ENCODE results near the gene SEMA4A. TPM values are rescaled to one million over a fixed set of nuclear protein-coding genes. Genes with fewer than 3 reads are reported as not detected.

Gene SEMA4A
- 0.65 and 1.8 TPM in 2 replicates for total RNA-seq

DNA sequence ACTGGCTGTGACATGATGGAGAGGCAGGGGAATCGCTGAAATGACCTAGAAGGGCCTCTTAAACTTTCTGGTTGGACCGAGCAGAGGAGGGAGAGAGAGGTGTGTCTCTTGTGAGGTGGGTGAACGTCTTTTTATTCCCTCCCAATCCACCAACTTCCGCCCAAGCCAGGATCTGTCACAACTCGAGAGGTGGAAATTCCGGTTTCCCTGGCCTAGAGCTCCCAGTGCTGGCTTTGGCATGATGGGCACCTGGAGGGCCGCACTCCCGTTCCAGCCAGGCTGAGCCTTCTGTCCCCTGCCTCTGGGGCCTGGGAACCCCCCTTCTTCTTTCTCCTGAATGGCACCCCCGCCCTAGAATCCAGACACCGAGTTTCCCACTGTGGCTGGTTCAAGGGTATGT lies at the start of gene SEMA4A:
SEMA4A (plus strand) TSS at position 224 of the 400 bp plus-strand sequence. CDS start 994 bp downstream, outside the sequence.

DNA sequence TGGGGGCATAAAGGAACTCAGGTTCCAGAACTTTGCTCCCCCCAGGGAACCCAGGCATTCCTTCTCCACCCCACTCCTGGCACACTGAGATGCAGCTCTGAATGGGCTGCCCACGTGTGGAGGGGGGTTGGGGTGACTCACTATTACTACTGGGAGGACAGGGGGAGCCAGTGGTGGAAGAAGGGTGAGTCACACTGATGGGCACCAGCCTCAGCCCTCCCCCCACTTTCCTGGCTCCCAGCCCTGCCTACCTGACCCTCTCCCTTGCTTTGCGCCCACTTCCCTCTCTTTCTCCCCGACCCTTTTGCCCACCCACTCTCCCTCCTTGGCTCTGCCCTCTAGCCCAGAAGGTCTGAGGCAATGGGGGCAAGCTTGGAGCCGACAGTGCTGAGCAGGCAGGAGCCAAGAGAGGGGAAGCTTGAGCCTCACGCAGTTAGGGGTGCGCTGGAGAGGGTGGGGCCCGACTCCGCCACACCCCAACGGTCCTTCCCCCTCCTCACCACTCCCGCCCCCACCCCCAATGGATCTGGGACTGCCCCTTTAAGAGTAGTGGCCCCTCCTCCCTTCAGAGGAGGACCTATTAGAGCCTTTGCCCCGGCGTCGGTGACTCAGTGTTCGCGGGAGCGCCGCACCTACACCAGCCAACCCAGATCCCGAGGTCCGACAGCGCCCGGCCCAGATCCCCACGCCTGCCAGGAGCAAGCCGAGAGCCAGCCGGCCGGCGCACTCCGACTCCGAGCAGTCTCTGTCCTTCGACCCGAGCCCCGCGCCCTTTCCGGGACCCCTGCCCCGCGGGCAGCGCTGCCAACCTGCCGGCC lies 39.1 kb upstream of the SEMA4A start, which contains the start of gene LMNA:
LMNA (plus strand) TSS at position 611 of the 818 bp plus-strand sequence. CDS start 208 bp downstream, outside the sequence.

DNA sequence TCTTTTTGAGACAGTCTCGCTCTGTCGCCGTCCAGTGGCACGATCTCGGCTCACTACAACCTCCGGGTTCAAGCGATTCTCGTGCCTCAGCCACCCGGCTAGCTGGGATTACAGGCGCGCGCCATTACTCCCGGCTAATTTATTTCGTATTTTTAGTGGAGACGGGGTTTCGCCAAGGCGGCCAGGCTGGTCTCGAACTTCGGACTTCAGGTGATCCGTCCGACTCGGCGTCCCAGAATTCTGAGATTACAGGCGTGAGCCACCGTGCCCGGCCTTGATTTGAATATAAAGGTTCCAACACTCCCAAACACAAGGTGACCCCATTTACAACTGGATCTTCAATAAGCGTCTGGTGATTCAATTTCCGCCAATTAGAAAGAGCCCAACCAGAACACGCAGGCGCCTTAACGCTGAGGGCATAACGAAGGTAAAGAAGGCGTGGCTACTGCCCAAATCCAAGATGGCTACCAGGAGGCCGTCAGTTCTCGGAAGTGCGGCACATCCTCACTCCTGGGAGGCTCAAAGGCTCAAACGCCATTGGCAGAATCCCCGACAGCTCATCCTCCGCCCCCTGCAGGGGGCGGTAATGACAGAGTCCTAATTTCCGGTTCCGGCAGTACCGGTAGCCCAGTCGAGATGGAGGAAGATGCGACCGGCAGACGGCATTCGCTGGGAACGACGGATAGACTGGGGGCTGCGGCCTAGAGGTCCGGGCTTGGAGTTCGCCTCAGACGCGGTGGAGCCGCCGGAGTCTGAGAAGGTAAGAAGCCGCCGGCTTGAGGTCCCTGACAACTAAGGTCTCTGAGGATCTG lies 40.3 kb downstream of the SEMA4A start, which contains the start of gene SLC25A44:
SLC25A44 (plus strand) TSS at position 617 of the 812 bp plus-strand sequence. CDS start 5,744 bp downstream, outside the sequence.

DNA sequence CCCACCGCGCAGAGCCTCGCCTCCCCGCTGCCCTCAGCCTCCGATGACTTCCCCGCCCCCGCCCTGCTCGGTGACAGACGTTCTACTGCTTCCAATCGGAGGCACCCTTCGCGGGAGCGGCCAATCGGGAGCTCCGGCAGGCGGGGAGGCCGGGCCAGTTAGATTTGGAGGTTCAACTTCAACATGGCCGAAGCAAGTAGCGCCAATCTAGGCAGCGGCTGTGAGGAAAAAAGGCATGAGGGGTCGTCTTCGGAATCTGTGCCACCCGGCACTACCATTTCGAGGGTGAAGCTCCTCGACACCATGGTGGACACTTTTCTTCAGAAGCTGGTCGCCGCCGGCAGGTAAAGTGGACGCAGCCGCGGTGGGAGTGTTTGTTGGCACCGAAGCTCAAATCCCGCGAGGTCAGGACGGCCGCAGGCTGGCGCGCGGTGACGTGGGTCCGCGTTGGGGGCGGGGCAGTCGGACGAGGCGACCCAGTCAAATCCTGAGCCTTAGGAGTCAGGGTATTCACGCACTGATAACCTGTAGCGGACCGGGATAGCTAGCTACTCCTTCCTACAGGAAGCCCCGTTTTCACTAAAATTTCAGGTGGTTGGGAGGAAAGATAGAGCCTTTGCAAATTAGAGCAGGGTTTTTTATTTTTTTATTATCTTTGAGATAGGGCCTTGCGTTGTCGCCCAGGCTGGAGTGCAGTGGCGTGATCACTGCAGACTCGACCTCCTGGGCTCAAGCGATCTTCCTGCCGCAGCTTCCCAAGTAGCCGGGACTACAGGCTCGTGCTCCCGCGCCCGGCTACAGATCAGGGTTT lies 59.7 kb downstream of the SEMA4A start, which contains the start of gene PMF1:
PMF1 (plus strand) TSS at position 175 of the 811 bp plus-strand sequence; CDS start at position 184, 9 bp downstream.

Other genes starting within 250 kb of the SEMA4A start
- 47.4 and 50.6 TPM in 2 replicates for gene RIT1, start 242.2 kb upstream of the SEMA4A start, total RNA-seq
- 25.3 and 33.0 TPM in 2 replicates for gene KHDC4, start 219.2 kb upstream of the SEMA4A start, total RNA-seq
- not detected in 2 replicates for gene RXFP4, start 211.9 kb upstream of the SEMA4A start, total RNA-seq
- 46.4 and 86.9 TPM in 2 replicates for gene ARHGEF2, start 175.0 kb upstream of the SEMA4A start, total RNA-seq
- gene SSR2, start 132.6 kb upstream of the SEMA4A start, total RNA-seq = 414 and 943 TPM in 2 replicates
- 13.0 and 15.3 TPM in 2 replicates for gene UBQLN4, start 99.8 kb upstream of the SEMA4A start, total RNA-seq
- gene LAMTOR2, start 98.8 kb upstream of the SEMA4A start, total RNA-seq = 60.0 and 82.2 TPM in 2 replicates
- not detected in 2 replicates for gene RAB25, start 92.4 kb upstream of the SEMA4A start, total RNA-seq
- 4.7 and 5.8 TPM in 2 replicates for gene MEX3A, start 71.1 kb upstream of the SEMA4A start, total RNA-seq
- gene LMNA, start 38.9 kb upstream of the SEMA4A start, total RNA-seq = 758 and 890 TPM in 2 replicates
- gene SLC25A44, start 40.5 kb downstream of the SEMA4A start, total RNA-seq = 9.9 and 12.3 TPM in 2 replicates
- 61.1 and 68.4 TPM in 2 replicates for gene PMF1, start 59.4 kb downstream of the SEMA4A start, total RNA-seq
- gene BGLAP, start 88.6 kb downstream of the SEMA4A start, total RNA-seq = 0.61 and 0.65 TPM in 2 replicates
- gene PAQR6, start 94.5 kb downstream of the SEMA4A start, total RNA-seq = under 0.01 and 0.15 TPM in 2 replicates
- gene SMG5, start 129.2 kb downstream of the SEMA4A start, total RNA-seq = 38.0 and 73.6 TPM in 2 replicates
- under 0.01 and 0.91 TPM in 2 replicates for gene TMEM79, start 130.7 kb downstream of the SEMA4A start, total RNA-seq
- 35.1 and 35.7 TPM in 2 replicates for gene GLMP, start 142.1 kb downstream of the SEMA4A start, total RNA-seq
- gene VHLL, start 145.7 kb downstream of the SEMA4A start, total RNA-seq = not detected in 2 replicates
- 818 and 828 TPM in 2 replicates for gene CCT3, start 184.7 kb downstream of the SEMA4A start, total RNA-seq
- gene TSACC, start 184.9 kb downstream of the SEMA4A start, total RNA-seq = not detected in 2 replicates
- gene RHBG, start 215.6 kb downstream of the SEMA4A start, total RNA-seq = not detected in 2 replicates

All from epithelial cell of umbilical artery (primary cell).